Stimulated activated CD8-positive, alpha-beta memory T cell treated with anti-CD3 and anti-CD28 coated beads, Interleukin-2, amount 100 ng/mL, for 48 hours (primary cell): ENCODE data around the gene ELF1.
"Not testable (repeated sequence)": the region's sequence is repeated elsewhere in the genome, so short reads cannot be mapped to it uniquely, and the experiment has no call there.

Source experiments
- DNase-seq, 2 donors: peaks; one replicate each; pipeline ENCODE4 v3.0.0-alpha.2; 2020; ENCODE audit warnings: low read depth in 2 of 2

ELF1 gene

DNA sequence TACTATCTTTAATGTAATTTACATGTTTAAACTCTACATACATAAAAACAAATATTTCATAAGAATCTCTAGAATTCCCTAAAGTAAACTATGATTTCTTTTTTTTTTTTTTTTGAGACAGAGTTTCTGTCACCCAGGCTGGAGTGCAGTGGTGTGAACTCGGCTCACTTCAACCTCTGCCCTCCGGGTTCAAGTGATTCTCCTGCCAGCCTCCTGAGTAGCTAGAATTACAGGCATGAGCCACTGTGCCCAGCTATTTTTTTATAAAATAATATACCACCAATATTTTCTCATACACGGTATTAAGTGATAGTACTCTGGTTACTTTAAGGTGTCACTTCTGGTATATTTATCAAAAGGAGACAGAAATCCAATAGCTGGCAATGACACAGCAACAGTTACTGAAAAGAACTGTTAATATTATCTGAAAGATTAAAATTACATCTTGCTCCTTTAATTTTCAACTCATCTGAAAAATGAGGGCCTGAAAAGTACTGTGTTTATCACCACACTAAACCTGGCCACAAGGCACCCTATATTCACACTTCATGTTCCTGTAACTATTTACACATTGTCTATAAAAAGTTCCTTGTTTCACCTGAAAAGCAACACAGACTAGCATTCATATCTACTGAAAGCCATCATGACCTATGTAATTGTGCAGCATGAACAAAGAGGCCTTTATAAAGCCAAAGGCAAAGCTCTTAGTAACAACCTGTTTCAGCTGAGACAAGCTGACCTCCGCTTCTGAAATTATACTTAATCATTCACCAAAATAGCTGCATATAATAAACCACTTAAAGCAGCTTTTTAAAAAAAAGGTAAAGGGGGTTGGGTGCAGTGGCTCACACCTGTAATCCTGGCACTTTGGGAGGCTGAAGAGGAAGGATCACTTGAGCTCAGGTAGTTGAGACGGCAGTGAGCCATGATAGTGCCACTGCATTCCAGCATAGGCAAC is 123.6 kb downstream of the ELF1 start:
- no peak for DNase-seq

DNA sequence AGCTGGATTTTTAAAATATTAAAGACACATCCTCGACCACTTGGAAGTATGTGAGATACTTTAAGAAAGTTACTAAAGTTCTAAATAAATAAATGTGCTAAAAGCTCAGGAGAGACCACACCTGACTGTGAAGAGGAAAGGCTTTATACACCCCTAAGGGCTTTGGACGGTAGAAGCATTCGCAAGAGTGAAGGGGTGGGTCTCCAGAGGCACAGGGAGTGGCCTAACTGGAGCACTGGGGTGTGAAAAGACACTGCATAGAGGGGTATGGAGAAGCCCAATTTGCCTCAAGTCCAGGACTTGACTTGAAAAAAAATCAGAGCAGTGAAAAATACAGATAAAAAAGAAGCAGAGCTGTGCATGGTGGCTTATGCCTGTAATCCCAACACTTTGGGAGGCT is 125.5 kb downstream of the ELF1 start:
- not testable (repeated sequence) for DNase-seq

GRCh38 chr13:40886017-40886416 is 133.1 kb downstream of the ELF1 start:
- DNase-seq, result no peak

- DNase-seq, result not testable (repeated sequence)
These were observed 134.9 kb downstream of the ELF1 start for GRCh38 chr13:40884175-40884574.
